ENCODE data around the gene SPINT2. TPM values are rescaled to one million over a fixed set of nuclear protein-coding genes. Genes with fewer than 3 reads are reported as not detected.

Gene SPINT2
- total and polyA plus RNA-seq, 11 donors = 3.5 to 27.7 (median 14.6) TPM

GRCh38 chr19:38323291-38323690, 58.9 kb downstream of the SPINT2 start:
- Histone ChIP-seq H3K27me3 (no peaks in the 10 kb centered on the region), H3K36me3 (peaks cover 0 to 51% (median 34%) of the 10 kb centered on the region in 9 donors), H3K4me1 (peaks cover 0 to 55% (median 34%) of the 10 kb centered on the region in 12 donors), H3K27ac (peak overlapping the region in 3 of 12 donors; percentile 52 to 94 (median 58)), H3K4me3 (no peak overlapping the region), H3K9me3 (no peaks in the 10 kb centered on the region)
- no peak for ATAC-seq
- intact Hi-C loops (cut with DNase I) = loop anchor here in 4 of 10 donors (5.0 to 10.0 kb wide), 4 partner anchors 46 to 416 kb away; partner anchors contain the start of genes PPP1R14A (in 1 of the 4), SIPA1L3 (in 1 of the 4) and WDR87 (in 1 of the 4)
- DNase-seq = no peak
- TF ChIP-seq POLR2A (IDR thresholded peaks at IDR 0.05) (no peak), CTCF (IDR thresholded peaks at IDR 0.05) (no peak)
- 53 to 66% (median 59%) methylated on average over 7 of the region's 7 CpGs for WGBS, 4 donors

- Histone ChIP-seq H3K36me3 (peaks cover 0 to 57% (median 35%) of the 10 kb centered on the region in 9 donors), H3K4me3 (no peak overlapping the region), H3K9me3 (no peaks in the 10 kb centered on the region), H3K4me1 (peaks cover 0 to 44% (median 23%) of the 10 kb centered on the region in 12 donors), H3K27ac (no peak overlapping the region), H3K27me3 (no peaks in the 10 kb centered on the region)
- TF ChIP-seq POLR2A (IDR thresholded peaks at IDR 0.05) (no peak), CTCF (IDR thresholded peaks at IDR 0.05) (no peak)
- intact Hi-C loops (cut with DNase I) = loop anchor here in 4 of 10 donors (5.0 to 10.0 kb wide), 4 partner anchors 47 to 417 kb away; partner anchors contain the start of genes PPP1R14A (in 1 of the 4), SIPA1L3 (in 1 of the 4) and WDR87 (in 1 of the 4)
- ATAC-seq (no peak), DNase-seq (no peak)
- 92 to 98% (median 95%) methylated on average over 4 of the region's 4 CpGs for WGBS, 4 donors
Measured at GRCh38 chr19:38324431-38324830, 60.1 kb downstream of the SPINT2 start.

GRCh38 chr19:38326591-38326990, 62.2 kb downstream of the SPINT2 start:
- no peaks in the 10 kb centered on the region for H3K27me3 ChIP-seq
- ATAC-seq (no peak), DNase-seq (no peak)
- H3K36me3 ChIP-seq = peaks cover 0 to 57% (median 35%) of the 10 kb centered on the region in 9 donors
- H3K4me1 ChIP-seq = peaks cover 0 to 26% (median 6%) of the 10 kb centered on the region in 12 donors
- H3K4me3 ChIP-seq = no peak overlapping the region
- intact Hi-C loops (cut with DNase I) = loop anchor here in 1 of 10 donors (10.0 kb wide), 1 partner anchor 182 kb away; no protein-coding TSS in a partner anchor
- no peaks in the 10 kb centered on the region for H3K9me3 ChIP-seq
- WGBS, 4 donors = 96 to 98% (median 96%) methylated on average over 21 to 22 of the region's 22 CpGs
- no peak overlapping the region for H3K27ac ChIP-seq
- TF ChIP-seq CTCF (IDR thresholded peaks at IDR 0.05) = no peak
- TF ChIP-seq POLR2A (IDR thresholded peaks at IDR 0.05) = no peak

- Histone ChIP-seq H3K36me3 (peaks cover 0 to 41% (median 28%) of the 10 kb centered on the region in 9 donors), H3K27ac (no peak overlapping the region), H3K4me3 (no peak overlapping the region), H3K4me1 (no peaks in the 10 kb centered on the region), H3K9me3 (no peaks in the 10 kb centered on the region), H3K27me3 (no peaks in the 10 kb centered on the region)
- DNase-seq = no peak
- intact Hi-C loops (cut with DNase I) = loop anchor here in 6 of 10 donors (2.0 to 10.0 kb wide), 5 partner anchors 87 to 427 kb away; partner anchors contain the start of genes SIPA1L3 (in 4 of the 6) and WDR87 (in 4 of the 6)
- no peak for TF ChIP-seq CTCF (IDR thresholded peaks at IDR 0.05)
- TF ChIP-seq POLR2A (IDR thresholded peaks at IDR 0.05) = no peak
- WGBS, 4 donors = 93 to 97% (median 95%) methylated on average over 7 of the region's 7 CpGs
- ATAC-seq = no peak
Measured at GRCh38 chr19:38329651-38330050, 65.3 kb downstream of the SPINT2 start.
